ENCODE measurements around the gene HGF. TPM values are rescaled to one million over a fixed set of nuclear protein-coding genes. Genes with fewer than 3 reads are reported as not detected.

HGF gene
- total RNA-seq, 6 experiments from 2014 or later = 11.5 to 38.9 (median 17.9) TPM

DNA sequence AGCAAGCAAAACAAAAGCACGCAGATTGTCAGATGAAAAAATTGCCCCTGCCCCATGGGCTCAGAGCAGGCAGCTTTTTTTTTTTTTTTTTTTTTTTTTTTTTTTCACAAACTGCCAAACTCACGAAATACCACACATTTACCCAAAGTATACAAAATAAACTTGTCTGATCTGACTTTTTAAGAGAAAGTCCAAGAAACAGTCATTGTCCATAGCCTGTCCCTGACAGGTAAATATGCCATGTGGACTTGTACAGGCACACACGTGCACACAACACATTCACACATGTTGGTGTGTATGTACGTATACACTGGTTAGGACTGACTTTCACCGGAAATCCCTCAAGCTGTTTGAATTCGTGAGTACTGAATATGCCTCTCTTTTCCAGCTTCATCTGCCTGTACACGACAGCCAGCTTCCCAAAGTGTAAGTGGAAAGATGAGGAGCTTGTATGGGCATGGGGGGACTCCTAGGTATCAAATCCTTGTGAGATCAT, 929 bp upstream of the HGF start:
- no peaks in the 10 kb centered on the region for H3K27me3 ChIP-seq
- TF ChIP-seq POLR2A (IDR thresholded peaks at IDR 0.05) = no peak
- TF ChIP-seq, protein P1, sequence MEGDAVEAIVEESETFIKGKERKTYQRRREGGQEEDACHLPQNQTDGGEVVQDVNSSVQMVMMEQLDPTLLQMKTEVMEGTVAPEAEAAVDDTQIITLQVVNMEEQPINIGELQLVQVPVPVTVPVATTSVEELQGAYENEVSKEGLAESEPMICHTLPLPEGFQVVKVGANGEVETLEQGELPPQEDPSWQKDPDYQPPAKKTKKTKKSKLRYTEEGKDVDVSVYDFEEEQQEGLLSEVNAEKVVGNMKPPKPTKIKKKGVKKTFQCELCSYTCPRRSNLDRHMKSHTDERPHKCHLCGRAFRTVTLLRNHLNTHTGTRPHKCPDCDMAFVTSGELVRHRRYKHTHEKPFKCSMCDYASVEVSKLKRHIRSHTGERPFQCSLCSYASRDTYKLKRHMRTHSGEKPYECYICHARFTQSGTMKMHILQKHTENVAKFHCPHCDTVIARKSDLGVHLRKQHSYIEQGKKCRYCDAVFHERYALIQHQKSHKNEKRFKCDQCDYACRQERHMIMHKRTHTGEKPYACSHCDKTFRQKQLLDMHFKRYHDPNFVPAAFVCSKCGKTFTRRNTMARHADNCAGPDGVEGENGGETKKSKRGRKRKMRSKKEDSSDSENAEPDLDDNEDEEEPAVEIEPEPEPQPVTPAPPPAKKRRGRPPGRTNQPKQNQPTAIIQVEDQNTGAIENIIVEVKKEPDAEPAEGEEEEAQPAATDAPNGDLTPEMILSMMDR (IDR thresholded peaks at IDR 0.05) = no peak
- no peak overlapping the region for H3K4me3 ChIP-seq
- no peaks in the 10 kb centered on the region for H3K4me1 ChIP-seq
- 40% methylated on average over 7 of the region's 7 CpGs for WGBS (ENCODE audit: insufficient coverage, low coverage, low lambda C conversion rate, missing lambda C conversion rate)
- no peaks in the 10 kb centered on the region for H3K36me3 ChIP-seq
- ATAC-seq (no peak), DNase-seq (no peak)
- no peaks in the 10 kb centered on the region for H3K9me3 ChIP-seq
- H3K27ac ChIP-seq = peak overlapping the region in 2 of 3 donors; percentile 24 to 43
- intact Hi-C loops (cut with DNase I) = no loop called here

DNA sequence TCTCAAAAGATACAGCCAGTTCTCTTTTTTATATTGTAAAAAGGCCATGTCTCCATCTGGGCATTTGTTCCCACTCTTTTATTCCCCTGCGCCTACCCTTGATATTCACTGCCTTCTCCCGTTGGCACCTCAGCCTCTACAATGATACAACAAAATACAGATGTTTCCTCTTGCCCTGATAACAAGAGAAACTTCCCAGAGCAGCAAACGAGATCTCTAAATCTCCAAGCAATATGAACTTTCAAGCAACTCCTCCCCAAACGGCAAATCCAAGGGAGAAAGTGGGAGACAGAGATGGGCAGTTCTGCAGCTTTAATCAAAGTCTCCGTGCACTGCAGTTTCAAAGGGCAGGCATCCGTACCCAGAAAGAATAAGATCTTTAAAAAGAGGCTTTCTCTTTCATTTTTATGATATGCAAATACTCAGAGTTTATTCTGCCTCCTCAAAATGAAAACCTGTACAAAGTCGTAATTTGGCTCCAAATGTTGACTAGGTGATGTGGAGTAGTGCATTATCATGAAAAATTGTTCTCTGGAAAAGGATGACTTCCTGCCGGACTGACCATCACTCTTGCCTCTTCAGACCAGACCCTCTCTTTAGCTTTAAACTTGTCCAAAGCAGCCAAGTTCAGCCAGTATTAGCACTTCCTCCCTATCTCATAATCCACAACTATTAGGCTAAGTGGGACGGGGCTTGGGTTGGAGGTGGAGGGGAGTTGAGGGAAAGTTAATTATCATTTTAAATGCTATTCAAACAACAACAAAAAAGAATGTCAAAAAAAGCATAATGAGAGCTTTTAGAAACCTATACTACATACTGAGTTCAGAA, 682 bp downstream of the HGF start:
- 18% methylated on average over 9 of the region's 9 CpGs for WGBS (ENCODE audit: insufficient coverage, low coverage, low lambda C conversion rate, missing lambda C conversion rate)
- DNase-seq (no peak), ATAC-seq (no peak)
- H3K27me3 ChIP-seq = no peaks in the 10 kb centered on the region
- H3K36me3 ChIP-seq = no peaks in the 10 kb centered on the region
- peak overlapping the region; percentile 11 to 42 (median 16) for H3K27ac ChIP-seq
- H3K4me1 ChIP-seq = no peaks in the 10 kb centered on the region
- TF ChIP-seq POLR2A (IDR thresholded peaks at IDR 0.05) = no peak
- TF ChIP-seq, protein P1 (IDR thresholded peaks at IDR 0.05) = no peak
- intact Hi-C loops (cut with DNase I) = no loop called here
- H3K4me3 ChIP-seq = peak overlapping the region; percentile 1 to 28 (median 17)
- H3K9me3 ChIP-seq = no peaks in the 10 kb centered on the region

DNA sequence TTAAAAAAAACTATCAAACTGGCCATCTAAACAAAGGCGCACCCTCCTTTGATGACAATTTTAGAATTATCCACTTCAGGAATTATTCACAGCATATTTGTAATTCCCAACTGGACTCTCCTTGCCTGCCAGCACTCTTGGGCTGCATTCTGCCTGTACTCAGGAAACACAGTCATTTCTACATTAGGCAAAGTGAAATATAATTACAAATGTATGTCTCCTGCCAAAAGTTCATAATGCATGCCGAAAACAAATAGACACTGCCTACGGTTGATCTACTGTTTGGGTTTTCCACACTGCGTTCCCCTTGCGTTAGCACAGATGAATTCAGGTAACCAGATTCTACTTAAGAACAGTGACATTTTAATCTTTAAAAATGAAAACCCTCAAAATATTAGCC, 1.9 kb downstream of the HGF start:
- Histone ChIP-seq H3K36me3 (no peaks in the 10 kb centered on the region), H3K27ac (peak overlapping the region; percentile 11 to 42 (median 16))

DNA sequence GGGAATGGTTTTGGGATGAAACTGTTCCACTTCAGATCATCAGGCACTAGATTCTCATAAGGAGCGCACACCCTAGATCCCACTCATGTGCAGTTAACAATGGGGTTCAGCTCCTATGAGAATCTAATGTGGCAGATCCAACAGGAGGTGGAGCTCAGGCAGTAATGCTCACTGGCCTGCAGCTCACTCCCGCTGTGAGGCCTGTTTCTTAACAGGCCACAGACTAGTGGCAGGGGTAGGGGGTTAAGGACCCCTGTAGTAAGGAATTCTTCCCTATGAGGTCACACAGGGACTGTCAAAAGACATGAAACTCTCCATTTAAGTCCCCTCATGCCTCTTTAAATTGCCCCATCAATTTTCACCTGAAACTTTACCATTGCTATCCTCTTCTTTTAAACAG, 8.0 kb downstream of the HGF start:
- TF ChIP-seq POLR2A (IDR thresholded peaks at IDR 0.05) = no peak
- TF ChIP-seq, protein P1 (IDR thresholded peaks at IDR 0.05) = no peak
- WGBS (ENCODE audit: insufficient coverage, low coverage, low lambda C conversion rate, missing lambda C conversion rate) = 80% methylated on average over 1 of the region's 2 CpGs
- intact Hi-C loops (cut with DNase I) = no loop called here
- H3K9me3 ChIP-seq = no peaks in the 10 kb centered on the region
- H3K4me3 ChIP-seq = no peak overlapping the region
- ATAC-seq (no peak), DNase-seq (no peak)
- no peaks in the 10 kb centered on the region for H3K4me1 ChIP-seq
- H3K27ac ChIP-seq = no peak overlapping the region
- H3K27me3 ChIP-seq = no peaks in the 10 kb centered on the region
- H3K36me3 ChIP-seq = no peaks in the 10 kb centered on the region

More for the DNA sequence above, 1.9 kb downstream of the HGF start:
- TF ChIP-seq POLR2A (IDR thresholded peaks at IDR 0.05) = no peak
- TF ChIP-seq, protein P1 (IDR thresholded peaks at IDR 0.05) = no peak
- 65% methylated on average over 5 of the region's 5 CpGs for WGBS (ENCODE audit: insufficient coverage, low coverage, low lambda C conversion rate, missing lambda C conversion rate)
- ATAC-seq (no peak), DNase-seq (no peak)
- H3K9me3 ChIP-seq = no peaks in the 10 kb centered on the region
- H3K4me3 ChIP-seq = peak overlapping the region in 2 of 3 donors; percentile 17 to 28
- no peaks in the 10 kb centered on the region for H3K27me3 ChIP-seq
- intact Hi-C loops (cut with DNase I) = no loop called here
- H3K4me1 ChIP-seq = no peaks in the 10 kb centered on the region
